ENCODE measurements around the gene PEAR1.

GRCh38 chr1:156898161-156898566 lies 4.6 kb downstream of the PEAR1 start:
- TF ChIP-seq POLR2AphosphoS5 (IDR thresholded peaks at IDR 0.05) = peak in 1 of 2 donors; percentile 52
- TF ChIP-seq CTCF (IDR thresholded peaks at IDR 0.05) = no peak
